Smooth muscle cell (in vitro differentiated cells): Measurements from ENCODE around the gene DBR1. TPM values are rescaled to one million over a fixed set of nuclear protein-coding genes. Genes with fewer than 3 reads are reported as not detected.
"Not testable (repeated sequence)": the region's sequence is repeated elsewhere in the genome, so short reads cannot be mapped to it uniquely, and the experiment has no call there.

Experiments used
- DNase-seq: peaks from one replicate; lab custom pipeline; 2025; ENCODE audit not compliant: unreplicated experiment; lab: John Stamatoyannopoulos, UW
- H2AFZ ChIP-seq: fragments of 200-600 bp; sonication (generic); 2 replicates; pipeline ENCODE4 v1.6.0; 2016; ENCODE audit warnings: antibody characterized with exemption, low read depth, mild to moderate bottlenecking
- H3F3A ChIP-seq: fragments of 200-600 bp; sonication (generic); 2 replicates; pipeline ENCODE4 v1.6.0; 2017; ENCODE audit warnings: antibody characterized with exemption, low read depth
- H3K27ac ChIP-seq: fragments of 200-600 bp; sonication (generic); 2 replicates; pipeline ENCODE4 v1.5.1; 2016; ENCODE audit warnings: low read depth, mild to moderate bottlenecking
- H3K27me3 ChIP-seq: fragments of 200-600 bp; sonication (generic); 2 replicates; pipeline ENCODE4 v1.6.1; 2016; ENCODE audit warnings: low read depth, mild to moderate bottlenecking
- H3K36me3 ChIP-seq: fragments of 200-600 bp; sonication (generic); 2 replicates; pipeline ENCODE4 v1.5.1; 2016; ENCODE audit warnings: low read depth
- H3K4me1 ChIP-seq: fragments of 200-600 bp; sonication (generic); 2 replicates; pipeline ENCODE4 v1.5.1; 2016; ENCODE audit warnings: low read depth
- H3K4me2 ChIP-seq: fragments of 200-600 bp; sonication (generic); 2 replicates; pipeline ENCODE4 v1.6.0; 2016; ENCODE audit warnings: mild to moderate bottlenecking
- H3K4me3 ChIP-seq: fragments of 200-600 bp; sonication (generic); 2 replicates; pipeline ENCODE4 v1.5.1; 2016; ENCODE audit warnings: mild to moderate bottlenecking
- H3K79me2 ChIP-seq: fragments of 200-600 bp; sonication (generic); 2 replicates; pipeline ENCODE4 v1.6.0; 2016; ENCODE audit warnings: low read depth, mild to moderate bottlenecking
- H3K9ac ChIP-seq: fragments of 200-600 bp; sonication (generic); 2 replicates; pipeline ENCODE4 v1.6.0; 2016; ENCODE audit warnings: low read depth
- H3K9me3 ChIP-seq: fragments of 200-600 bp; sonication (generic); replicated peaks from 2 replicates; pipeline ENCODE4 v1.5.1; 2016; ENCODE audit warnings: low read depth
- H4K20me1 ChIP-seq: fragments of 200-600 bp; sonication (generic); 2 replicates; pipeline ENCODE4 v1.6.0; 2016; ENCODE audit warnings: low read depth
- CTCF ChIP-seq: fragments of 200-600 bp; sonication (generic); IDR thresholded peaks from 2 replicates; pipeline ENCODE4 v1.5.1; 2017; ENCODE audit warnings: borderline replicate concordance, mild to moderate bottlenecking, antibody characterized with exemption; ENCODE audit not compliant: insufficient read depth, poor library complexity, severe bottlenecking
- WGBS: methylation state at CpG from one replicate; pipeline ENCODE4 v1.1.7; 2016; ENCODE audit warnings: low lambda C conversion rate; 5-methylcytosine and 5-hydroxymethylcytosine counted together
- polyA plus RNA-seq: library from polyadenylated mRNA; unstranded; fragments of >200 nt; fragmentation: Nextera tagmentation; extraction: Ambion mirVana; gene quantifications from 2 replicates; pipeline ENCODE4 v1.2.1, GENCODE V29; 2016
- total RNA-seq: library from RNA; depleted of rRNA; stranded (reverse); fragments of >200 nt; gene quantifications from 2 replicates; pipeline ENCODE4 v1.2.3, GENCODE V29; 2014

DBR1 gene
- total and polyA plus RNA-seq, 2 experiments from 2014 or later = 13.8 to 15.1 TPM

GRCh38 chr3:138148503-138148902 is 26.2 kb downstream of the DBR1 start:
- Histone ChIP-seq H3K4me3 (no peak overlapping the region), H3K27me3 (no peaks in the 10 kb centered on the region), H3K36me3 (no peaks in the 10 kb centered on the region), H3F3A (no peaks in the 10 kb centered on the region), H3K9me3 (no peaks in the 10 kb centered on the region), H3K27ac (no peak overlapping the region), H3K9ac (no peak overlapping the region), H4K20me1 (no peaks in the 10 kb centered on the region), H3K4me2 (no peak overlapping the region), H3K4me1 (no peaks in the 10 kb centered on the region), H3K79me2 (no peaks in the 10 kb centered on the region), H2AFZ (no peak overlapping the region)
- no peak for DNase-seq
- TF ChIP-seq CTCF = no peak
- 82% methylated on average over 4 of the region's 4 CpGs for WGBS

- not testable (repeated sequence) for DNase-seq, H2AFZ ChIP-seq, H3K36me3 ChIP-seq, H3K9me3 ChIP-seq, H4K20me1 ChIP-seq, H3K79me2 ChIP-seq, H3K27me3 ChIP-seq, H3K4me2 ChIP-seq, H3K4me3 ChIP-seq, H3K9ac ChIP-seq, H3K27ac ChIP-seq, H3K4me1 ChIP-seq, H3F3A ChIP-seq
- 90% methylated on average over 3 of the region's 3 CpGs for WGBS
Measured at GRCh38 chr3:138142181-138142580, 32.5 kb downstream of the DBR1 start.

GRCh38 chr3:138140940-138141339 is 33.8 kb downstream of the DBR1 start:
- Histone ChIP-seq H3K4me2 (peak overlapping the region; percentile 27), H2AFZ (no peak overlapping the region), H4K20me1 (no peaks in the 10 kb centered on the region), H3K27ac (no peak overlapping the region), H3F3A (no peaks in the 10 kb centered on the region), H3K4me1 (no peaks in the 10 kb centered on the region), H3K4me3 (no peak overlapping the region), H3K36me3 (no peaks in the 10 kb centered on the region), H3K27me3 (no peaks in the 10 kb centered on the region), H3K79me2 (no peaks in the 10 kb centered on the region), H3K9ac (no peak overlapping the region), H3K9me3 (no peaks in the 10 kb centered on the region)
- TF ChIP-seq CTCF = no peak
- DNase-seq = no peak

- no peaks in the 10 kb centered on the region for H3K4me1 ChIP-seq
- H3K4me3 ChIP-seq = no peak overlapping the region
- no peak overlapping the region for H3K27ac ChIP-seq
- no peak overlapping the region for H2AFZ ChIP-seq
- H3K27me3 ChIP-seq = no peaks in the 10 kb centered on the region
- H3K79me2 ChIP-seq = no peaks in the 10 kb centered on the region
- H4K20me1 ChIP-seq = no peaks in the 10 kb centered on the region
- no peaks in the 10 kb centered on the region for H3F3A ChIP-seq
- H3K9ac ChIP-seq = no peak overlapping the region
- no peaks in the 10 kb centered on the region for H3K36me3 ChIP-seq
- H3K4me2 ChIP-seq = no peak overlapping the region
- 94% methylated on average over 2 of the region's 2 CpGs for WGBS
- no peaks in the 10 kb centered on the region for H3K9me3 ChIP-seq
- TF ChIP-seq CTCF = no peak
- DNase-seq = no peak
Measured at GRCh38 chr3:138139691-138140090, 35.0 kb downstream of the DBR1 start.
